ENCODE results near the gene SEPTIN2. TPM values are rescaled to one million over a fixed set of nuclear protein-coding genes. Genes with fewer than 3 reads are reported as not detected.

Gene SEPTIN2
- total RNA-seq, 1 donor from 2014 or later = 552 TPM

DNA sequence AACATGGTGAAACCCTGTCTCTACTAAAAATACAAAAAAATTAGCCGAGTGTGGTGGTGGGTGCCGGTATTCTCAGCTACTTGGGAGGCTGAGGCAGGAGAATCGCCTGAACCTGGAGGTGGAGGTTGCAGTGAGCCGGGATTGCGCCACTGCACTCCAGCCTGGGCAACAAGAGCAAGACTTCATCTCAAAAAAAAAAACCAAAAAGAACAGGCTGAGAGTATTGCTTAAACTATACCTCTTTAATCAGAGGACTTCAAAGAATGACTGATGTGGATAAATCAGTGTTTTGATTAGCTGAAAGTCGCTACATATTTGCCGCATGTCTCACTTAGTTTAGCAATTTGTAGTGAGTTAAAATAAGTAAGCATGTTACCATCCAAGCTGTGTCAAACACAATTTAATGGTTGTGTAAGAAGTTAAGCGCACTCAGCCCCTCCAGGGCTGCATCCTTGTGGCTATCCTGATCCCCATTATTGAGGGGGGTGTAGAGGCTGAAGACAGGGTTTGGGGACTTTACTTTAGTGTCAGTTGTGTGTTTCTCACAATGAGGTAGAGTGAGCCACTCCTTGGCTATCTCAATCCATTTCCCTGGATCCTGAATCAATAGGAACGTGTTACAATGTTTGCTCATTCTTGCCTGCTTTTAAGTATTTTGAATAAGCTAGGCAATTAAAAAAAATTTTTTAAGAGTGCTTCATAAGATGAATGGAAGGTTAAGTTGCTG lies 29.4 kb downstream of the SEPTIN2 start:
- Mint-ChIP-seq H3K4me1 (ENCODE audit: low read depth, unreplicated experiment) (peaks cover 4% of the 10 kb centered on the region), H3K9me3 (ENCODE audit: unreplicated experiment) (no peaks in the 10 kb centered on the region), H3K4me3 (ENCODE audit: unreplicated experiment) (no peak overlapping the region), H3K27ac (ENCODE audit: unreplicated experiment) (no peak overlapping the region), H3K27me3 (ENCODE audit: low read depth, unreplicated experiment) (no peaks in the 10 kb centered on the region), H3K36me3 (ENCODE audit: low read depth, unreplicated experiment) (peaks cover 25% of the 10 kb centered on the region)
- no peaks in the 10 kb centered on the region for H3K9me3 ChIP-seq (ENCODE audit: insufficient read depth, low read depth, low read length)
- H3K9ac ChIP-seq (ENCODE audit: low read length) = no peak overlapping the region
- FAIRE-seq = no peak
- H4K20me1 ChIP-seq (ENCODE audit: insufficient read depth, low read length) = peaks cover 63% of the 10 kb centered on the region
- H2AFZ ChIP-seq (ENCODE audit: low read depth, low read length) = no peak overlapping the region
- H3K36me3 ChIP-seq (ENCODE audit: insufficient read depth, low read length) = peaks cover 76% of the 10 kb centered on the region
- H3K27ac ChIP-seq (ENCODE audit: low read depth, low read length) = no peak overlapping the region
- no peak for TF ChIP-seq EZH2 (IDR thresholded peaks at IDR 0.05; ENCODE audit: insufficient read depth, low read length)
- TF ChIP-seq, protein P1, sequence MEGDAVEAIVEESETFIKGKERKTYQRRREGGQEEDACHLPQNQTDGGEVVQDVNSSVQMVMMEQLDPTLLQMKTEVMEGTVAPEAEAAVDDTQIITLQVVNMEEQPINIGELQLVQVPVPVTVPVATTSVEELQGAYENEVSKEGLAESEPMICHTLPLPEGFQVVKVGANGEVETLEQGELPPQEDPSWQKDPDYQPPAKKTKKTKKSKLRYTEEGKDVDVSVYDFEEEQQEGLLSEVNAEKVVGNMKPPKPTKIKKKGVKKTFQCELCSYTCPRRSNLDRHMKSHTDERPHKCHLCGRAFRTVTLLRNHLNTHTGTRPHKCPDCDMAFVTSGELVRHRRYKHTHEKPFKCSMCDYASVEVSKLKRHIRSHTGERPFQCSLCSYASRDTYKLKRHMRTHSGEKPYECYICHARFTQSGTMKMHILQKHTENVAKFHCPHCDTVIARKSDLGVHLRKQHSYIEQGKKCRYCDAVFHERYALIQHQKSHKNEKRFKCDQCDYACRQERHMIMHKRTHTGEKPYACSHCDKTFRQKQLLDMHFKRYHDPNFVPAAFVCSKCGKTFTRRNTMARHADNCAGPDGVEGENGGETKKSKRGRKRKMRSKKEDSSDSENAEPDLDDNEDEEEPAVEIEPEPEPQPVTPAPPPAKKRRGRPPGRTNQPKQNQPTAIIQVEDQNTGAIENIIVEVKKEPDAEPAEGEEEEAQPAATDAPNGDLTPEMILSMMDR (IDR thresholded peaks at IDR 0.05; ENCODE audit: insufficient read depth, low read depth, low read length) = no peak
- no peaks in the 10 kb centered on the region for H3K27me3 ChIP-seq (ENCODE audit: insufficient read depth, low read length)
- H3K4me2 ChIP-seq (ENCODE audit: low read length) = no peak overlapping the region
- H3K4me1 ChIP-seq (ENCODE audit: insufficient read depth, low read length) = no peaks in the 10 kb centered on the region
- H3K79me2 ChIP-seq (ENCODE audit: insufficient read depth, low read length) = peaks cover 33% of the 10 kb centered on the region
- DNase-seq (ENCODE audit: low read depth) = peak; percentile 41
- H3K4me3 ChIP-seq (ENCODE audit: insufficient read depth, low read depth, low read length) = no peak overlapping the region

DNA sequence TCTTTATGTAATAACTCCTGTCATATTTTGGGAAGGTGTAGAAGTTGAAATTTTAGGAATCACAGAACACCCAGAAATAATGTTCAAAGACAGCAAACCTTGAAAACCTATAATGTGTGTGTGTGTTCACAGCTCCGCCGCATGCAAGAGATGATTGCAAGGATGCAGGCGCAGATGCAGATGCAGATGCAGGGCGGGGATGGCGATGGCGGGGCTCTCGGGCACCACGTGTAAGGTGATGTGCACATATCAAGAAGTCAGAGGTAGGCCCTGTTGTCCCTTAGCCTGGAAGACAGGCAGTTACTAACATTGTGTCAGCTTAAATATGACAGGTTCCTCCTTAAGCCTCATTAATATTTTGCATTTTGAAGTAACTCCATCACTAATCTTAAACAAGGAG lies 34.2 kb downstream of the SEPTIN2 start:
- Histone ChIP-seq H2AFZ (ENCODE audit: low read depth, low read length) (no peak overlapping the region), H3K27me3 (ENCODE audit: insufficient read depth, low read length) (no peaks in the 10 kb centered on the region), H3K4me3 (ENCODE audit: insufficient read depth, low read depth, low read length) (no peak overlapping the region), H3K27ac (ENCODE audit: low read depth, low read length) (no peak overlapping the region), H3K4me1 (ENCODE audit: insufficient read depth, low read length) (no peaks in the 10 kb centered on the region), H4K20me1 (ENCODE audit: insufficient read depth, low read length) (peaks cover 57% of the 10 kb centered on the region), H3K36me3 (ENCODE audit: insufficient read depth, low read length) (peaks cover 79% of the 10 kb centered on the region), H3K79me2 (ENCODE audit: insufficient read depth, low read length) (peaks cover 5% of the 10 kb centered on the region), H3K4me2 (ENCODE audit: low read length) (no peak overlapping the region), H3K9me3 (ENCODE audit: insufficient read depth, low read depth, low read length) (no peaks in the 10 kb centered on the region), H3K9ac (ENCODE audit: low read length) (no peak overlapping the region)
- H3K4me3 Mint-ChIP-seq (ENCODE audit: unreplicated experiment) = no peak overlapping the region
- no peaks in the 10 kb centered on the region for H3K9me3 Mint-ChIP-seq (ENCODE audit: unreplicated experiment)
- DNase-seq (ENCODE audit: low read depth) (no peak), FAIRE-seq (no peak)
- TF ChIP-seq EZH2 (IDR thresholded peaks at IDR 0.05; ENCODE audit: insufficient read depth, low read length) = no peak
- TF ChIP-seq, protein P1 (IDR thresholded peaks at IDR 0.05; ENCODE audit: insufficient read depth, low read depth, low read length) = no peak
- H3K27me3 Mint-ChIP-seq (ENCODE audit: low read depth, unreplicated experiment) = no peaks in the 10 kb centered on the region
- H3K36me3 Mint-ChIP-seq (ENCODE audit: low read depth, unreplicated experiment) = peaks cover 7% of the 10 kb centered on the region
- no peak overlapping the region for H3K27ac Mint-ChIP-seq (ENCODE audit: unreplicated experiment)
- peaks cover 12% of the 10 kb centered on the region for H3K4me1 Mint-ChIP-seq (ENCODE audit: low read depth, unreplicated experiment)

DNA sequence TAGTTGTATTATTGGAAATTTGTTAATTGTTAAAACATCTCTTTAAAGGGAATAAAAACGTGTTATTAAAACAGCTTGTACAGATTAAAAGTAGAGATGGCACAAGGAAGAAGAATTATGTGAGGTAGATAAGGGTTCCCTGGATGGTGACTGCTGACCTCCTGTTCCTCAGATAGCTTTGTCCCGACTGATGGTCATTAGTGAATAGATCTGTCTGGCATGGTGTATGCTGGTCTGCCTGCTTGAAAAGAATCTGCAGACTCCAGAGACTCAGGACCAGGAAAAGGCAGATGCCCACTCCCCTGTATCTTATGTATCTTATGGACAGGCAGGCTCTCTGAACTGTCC lies 34.8 kb downstream of the SEPTIN2 start:
- Histone ChIP-seq H3K9ac (ENCODE audit: low read length) (no peak overlapping the region), H3K4me1 (ENCODE audit: insufficient read depth, low read length) (peaks cover 3% of the 10 kb centered on the region), H2AFZ (ENCODE audit: low read depth, low read length) (no peak overlapping the region), H3K79me2 (ENCODE audit: insufficient read depth, low read length) (peaks cover 5% of the 10 kb centered on the region), H3K27ac (ENCODE audit: low read depth, low read length) (no peak overlapping the region), H3K4me3 (ENCODE audit: insufficient read depth, low read depth, low read length) (no peak overlapping the region), H3K4me2 (ENCODE audit: low read length) (no peak overlapping the region), H3K27me3 (ENCODE audit: insufficient read depth, low read length) (no peaks in the 10 kb centered on the region), H3K9me3 (ENCODE audit: insufficient read depth, low read depth, low read length) (no peaks in the 10 kb centered on the region), H4K20me1 (ENCODE audit: insufficient read depth, low read length) (peaks cover 55% of the 10 kb centered on the region), H3K36me3 (ENCODE audit: insufficient read depth, low read length) (peaks cover 74% of the 10 kb centered on the region)
- no peak for TF ChIP-seq EZH2 (IDR thresholded peaks at IDR 0.05; ENCODE audit: insufficient read depth, low read length)
- TF ChIP-seq, protein P1 (IDR thresholded peaks at IDR 0.05; ENCODE audit: insufficient read depth, low read depth, low read length) = no peak
- no peak overlapping the region for H3K4me3 Mint-ChIP-seq (ENCODE audit: unreplicated experiment)
- no peak for FAIRE-seq
- H3K27me3 Mint-ChIP-seq (ENCODE audit: low read depth, unreplicated experiment) = no peaks in the 10 kb centered on the region
- DNase-seq (ENCODE audit: low read depth) = no peak
- peaks cover 7% of the 10 kb centered on the region for H3K36me3 Mint-ChIP-seq (ENCODE audit: low read depth, unreplicated experiment)
- peaks cover 13% of the 10 kb centered on the region for H3K4me1 Mint-ChIP-seq (ENCODE audit: low read depth, unreplicated experiment)
- no peaks in the 10 kb centered on the region for H3K9me3 Mint-ChIP-seq (ENCODE audit: unreplicated experiment)
- H3K27ac Mint-ChIP-seq (ENCODE audit: unreplicated experiment) = peak overlapping the region; percentile 82

Data from astrocyte (in vitro differentiated cells and primary cell).